ENCODE data around the gene SLC35A5.

GRCh38 chr3:112569265-112569664 lies 7.4 kb downstream of the SLC35A5 start:
- no peak for TF ChIP-seq CTCF (IDR thresholded peaks at IDR 0.05)
- no peak for TF ChIP-seq ESRRA (CRISPR knock-in tag; IDR thresholded peaks at IDR 0.05; ENCODE audit: borderline replicate concordance)
- no peak for TF ChIP-seq ARID4B (CRISPR knock-in tag; IDR thresholded peaks at IDR 0.05; ENCODE audit: borderline replicate concordance)
- TF ChIP-seq NR2C2 (CRISPR knock-in tag; IDR thresholded peaks at IDR 0.05) = no peak
- no peak for TF ChIP-seq SMAD4 (CRISPR knock-in tag; IDR thresholded peaks at IDR 0.05)
- TF ChIP-seq SMAD3 (CRISPR knock-in tag; IDR thresholded peaks at IDR 0.05; ENCODE audit: borderline replicate concordance) = no peak
- TF ChIP-seq TEAD1 (CRISPR knock-in tag; IDR thresholded peaks at IDR 0.05) = no peak
- no peak for TF ChIP-seq E2F4 (CRISPR knock-in tag; IDR thresholded peaks at IDR 0.05; ENCODE audit: borderline replicate concordance, low read depth)
- TF ChIP-seq ZNF532 (CRISPR knock-in tag; IDR thresholded peaks at IDR 0.05; ENCODE audit: borderline replicate concordance) = no peak
- TF ChIP-seq ZNF232 (CRISPR knock-in tag; IDR thresholded peaks at IDR 0.05) = no peak
- no peak for TF ChIP-seq ZNF263 (CRISPR knock-in tag; IDR thresholded peaks at IDR 0.05; ENCODE audit: low read depth)
